Effector memory CD8-positive, alpha-beta T cell (primary cell): ENCODE measurements around the gene ITK.

ENCODE experiments used
- ATAC-seq: fragments of 150-1000 bp; cut with Tn5 transposase; replicated peaks from 2 replicates; pipeline ENCODE4 v1.10.0; 2021; ENCODE audit warnings: mild to moderate bottlenecking, moderate library complexity
- DNase-seq, 3 experiments: peaks; one replicate each; pipeline ENCODE4 v3.0.0; 2021
- H3K27ac Mint-ChIP-seq, 2 donors: one replicate each; pipeline ENCODE4 v1.8.0; 2022; ENCODE audit warnings: mild to moderate bottlenecking in 2 of 2, mixed read lengths in 2 of 2, moderate library complexity in 2 of 2
- H3K27me3 Mint-ChIP-seq, 2 donors: one replicate each; pipeline ENCODE4 v1.8.0; 2022; ENCODE audit warnings: mixed read lengths in 2 of 2
- H3K36me3 Mint-ChIP-seq: one replicate; pipeline ENCODE4 v1.8.0; 2022; ENCODE audit warnings: mild to moderate bottlenecking, moderate library complexity, mixed read lengths; ENCODE audit not compliant: insufficient read depth
- H3K4me1 Mint-ChIP-seq, 2 donors: one replicate each; pipeline ENCODE4 v1.8.0; 2022; ENCODE audit warnings: low read depth in 2 of 2, mixed read lengths in 2 of 2
- H3K4me3 Mint-ChIP-seq, 2 donors: one replicate each; pipeline ENCODE4 v1.8.0; 2022; ENCODE audit warnings: mild to moderate bottlenecking in 2 of 2, mixed read lengths in 2 of 2, moderate library complexity in 2 of 2
- H3K9me3 Mint-ChIP-seq, 2 donors: one replicate each; pipeline ENCODE4 v1.8.0; 2022; ENCODE audit warnings: mixed read lengths in 2 of 2

The ITK gene

DNA sequence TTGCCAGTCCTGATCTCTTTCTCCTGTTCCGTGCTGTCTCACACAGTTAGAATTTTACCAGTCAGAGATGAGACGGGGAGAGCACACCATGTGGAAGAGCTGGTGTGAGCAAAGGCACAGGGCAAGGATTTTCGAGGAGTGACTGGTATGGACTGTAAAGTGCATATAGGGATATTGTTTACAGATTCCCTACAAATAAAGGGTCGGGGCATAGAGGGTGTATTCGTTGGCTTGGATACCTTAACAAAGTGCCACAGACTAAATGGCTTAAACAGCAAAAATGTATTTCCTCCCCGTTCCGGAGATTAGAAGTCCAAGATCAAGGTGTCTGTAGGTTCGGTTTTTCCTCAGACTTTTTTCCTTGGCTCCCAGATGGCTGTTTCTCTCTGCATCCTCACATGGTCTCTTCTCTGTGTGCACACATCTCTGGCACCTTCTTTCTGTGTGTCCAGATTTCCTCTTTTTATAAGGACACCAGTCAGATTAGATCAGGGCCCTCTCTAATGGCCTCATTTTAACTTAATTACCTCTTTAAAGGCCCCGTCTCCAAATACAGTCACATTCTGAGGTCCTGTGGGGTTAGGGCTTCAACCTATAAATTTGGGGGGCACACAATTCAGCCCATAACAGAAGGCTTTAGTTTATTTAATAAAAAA is 108.7 kb downstream of the ITK start:
- no peak for ATAC-seq
- Mint-ChIP-seq H3K9me3 (no peaks in the 10 kb centered on the region), H3K27me3 (no peaks in the 10 kb centered on the region), H3K4me1 (peaks cover 18 to 54% of the 10 kb centered on the region in 2 donors), H3K27ac (peak overlapping the region; percentile 86 to 88), H3K36me3 (peaks cover 67% of the 10 kb centered on the region), H3K4me3 (no peak overlapping the region)
- DNase-seq: no peak

DNA sequence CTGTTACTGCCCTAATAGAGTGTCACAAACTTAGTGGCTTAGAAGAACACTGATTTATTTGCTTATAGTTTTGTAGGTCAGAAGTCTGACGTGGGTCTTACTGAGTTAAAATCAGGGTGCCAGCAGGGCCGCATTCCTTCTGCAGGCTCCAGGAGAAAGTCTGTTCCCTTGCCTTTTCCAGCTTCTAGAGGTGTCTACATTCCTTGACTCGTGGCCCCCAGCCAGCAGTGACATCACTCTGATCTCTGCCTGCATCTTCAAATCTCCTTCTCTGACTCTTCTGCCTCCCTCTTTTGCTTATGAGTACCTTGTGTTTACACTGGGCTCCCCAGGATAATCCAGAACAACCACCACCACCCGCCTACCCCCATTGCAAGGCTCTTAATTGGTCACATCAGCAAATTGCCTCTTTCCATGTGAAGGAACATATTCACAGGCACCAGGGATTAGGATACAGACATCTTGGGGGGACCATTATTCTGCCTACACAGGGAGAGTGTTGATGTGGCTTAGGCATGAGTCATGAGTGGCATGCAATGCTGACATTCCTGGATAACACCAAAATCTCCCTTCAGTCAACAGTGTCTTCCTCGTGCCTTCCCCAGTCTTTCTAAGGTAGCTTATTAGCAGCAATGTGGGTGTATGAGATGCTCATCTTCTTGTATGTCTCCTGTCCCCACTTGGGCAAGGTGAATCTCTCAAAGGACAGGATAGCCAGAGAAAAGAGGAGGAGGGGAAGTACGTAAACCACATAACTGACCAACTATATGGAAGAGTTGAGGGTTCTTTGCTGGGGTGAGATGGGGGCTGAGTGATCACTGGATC is 109.7 kb downstream of the ITK start:
- peaks cover 71% of the 10 kb centered on the region for H3K36me3 Mint-ChIP-seq
- H3K4me1 Mint-ChIP-seq: peaks cover 19 to 54% of the 10 kb centered on the region in 2 donors
- ATAC-seq (no peak), DNase-seq (no peak)
- no peaks in the 10 kb centered on the region for H3K9me3 Mint-ChIP-seq
- peak overlapping the region; percentile 86 to 88 for H3K27ac Mint-ChIP-seq
- no peak overlapping the region for H3K4me3 Mint-ChIP-seq
- no peaks in the 10 kb centered on the region for H3K27me3 Mint-ChIP-seq

DNA sequence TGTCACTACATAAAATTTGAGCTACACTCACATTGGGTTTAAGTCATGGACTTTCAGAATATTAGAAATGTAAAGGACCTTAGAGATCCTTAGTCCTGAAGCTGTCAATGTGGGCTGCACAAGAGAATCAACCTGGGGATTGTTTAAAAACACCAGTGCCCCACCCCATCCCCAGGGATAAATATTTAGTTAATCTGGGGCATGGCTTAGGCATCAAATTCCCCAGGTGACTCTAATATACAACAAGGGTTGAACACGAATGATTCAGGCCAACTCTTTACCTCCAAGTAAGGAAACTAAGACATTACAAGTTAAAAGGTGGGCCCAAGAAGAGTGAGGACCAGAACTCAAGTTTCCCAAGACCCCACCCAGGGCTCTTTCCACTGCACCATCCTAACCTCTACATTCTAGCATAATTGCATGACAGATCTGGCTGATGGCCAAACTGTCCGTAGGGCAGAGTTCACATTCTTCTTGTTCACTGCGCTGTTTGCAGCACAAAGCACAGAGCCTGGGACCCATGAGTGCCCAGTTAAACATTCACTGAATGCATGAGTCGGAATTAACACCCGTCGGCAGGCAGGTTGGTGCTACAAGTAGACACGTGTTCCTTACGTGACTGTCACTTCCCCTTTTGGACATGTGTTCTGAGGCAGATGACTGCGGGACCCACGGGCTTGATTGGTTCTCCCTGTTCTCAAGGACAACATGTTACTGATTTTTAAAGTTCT is 110.5 kb downstream of the ITK start:
- peak overlapping the region; percentile 86 to 88 for H3K27ac Mint-ChIP-seq
- DNase-seq (no peak), ATAC-seq (peak; percentile 60)
- peaks cover 25 to 61% of the 10 kb centered on the region in 2 donors for H3K4me1 Mint-ChIP-seq
- no peaks in the 10 kb centered on the region for H3K27me3 Mint-ChIP-seq
- H3K9me3 Mint-ChIP-seq: no peaks in the 10 kb centered on the region
- peaks cover 73% of the 10 kb centered on the region for H3K36me3 Mint-ChIP-seq
- no peak overlapping the region for H3K4me3 Mint-ChIP-seq

DNA sequence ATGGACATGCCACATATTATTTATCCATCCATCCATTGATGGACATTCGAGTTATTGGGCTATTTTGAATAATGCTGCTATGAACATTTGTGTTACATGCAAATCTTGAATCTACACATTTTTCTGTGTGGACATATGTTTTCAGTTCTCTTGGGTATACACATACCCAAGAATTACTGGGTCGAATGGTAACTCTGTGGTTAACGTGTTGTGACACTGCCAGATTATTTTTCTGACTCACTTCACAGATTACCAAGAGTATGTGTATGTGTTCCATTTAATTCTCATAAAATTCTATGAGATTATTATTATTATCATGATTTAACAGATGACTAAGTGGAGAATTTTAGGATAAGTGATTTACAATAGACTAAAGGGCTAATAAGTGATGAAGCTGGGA is 112.0 kb downstream of the ITK start:
- ATAC-seq: peak; percentile 76
- H3K27ac Mint-ChIP-seq: peak overlapping the region; percentile 87 to 88
- H3K36me3 Mint-ChIP-seq: peaks cover 76% of the 10 kb centered on the region

DNA sequence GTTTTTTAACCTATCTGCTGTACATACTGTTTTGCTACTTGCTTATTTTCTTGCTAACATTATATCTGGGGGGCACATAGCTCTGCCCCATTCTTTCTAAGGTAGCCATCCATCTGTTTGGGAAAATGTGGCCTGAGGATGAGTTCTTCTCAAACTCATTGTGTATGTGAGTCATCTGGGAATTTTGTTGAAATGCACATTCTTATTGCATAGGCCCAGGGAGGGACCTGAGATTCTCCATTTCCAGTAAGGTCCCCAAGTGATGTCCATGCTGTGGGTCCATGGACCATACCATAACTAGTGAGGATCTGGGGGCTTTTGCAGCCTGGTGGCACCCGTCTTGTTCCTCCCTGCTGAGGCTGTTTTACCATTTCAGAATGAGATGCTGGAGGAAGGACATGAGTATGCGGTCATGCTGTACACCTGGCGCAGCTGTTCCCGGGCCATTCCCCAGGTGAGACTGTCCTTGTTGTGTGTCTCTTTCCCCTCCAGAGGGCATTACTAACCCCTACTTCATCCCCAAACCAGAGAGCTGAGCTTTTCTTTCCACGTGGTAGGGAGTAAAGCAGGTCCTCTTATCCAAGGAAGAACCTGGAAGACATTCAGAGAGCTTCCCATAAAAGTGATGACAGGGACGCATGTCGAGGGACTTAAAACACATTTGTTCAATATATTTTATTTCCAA is 113.9 kb downstream of the ITK start:
- no peak overlapping the region for H3K4me3 Mint-ChIP-seq
- no peaks in the 10 kb centered on the region for H3K27me3 Mint-ChIP-seq
- peaks cover 73% of the 10 kb centered on the region for H3K36me3 Mint-ChIP-seq
- no peak for ATAC-seq
- peaks cover 28 to 53% of the 10 kb centered on the region in 2 donors for H3K4me1 Mint-ChIP-seq
- peak overlapping the region; percentile 87 to 95 for H3K27ac Mint-ChIP-seq
- no peaks in the 10 kb centered on the region for H3K9me3 Mint-ChIP-seq
- DNase-seq: no peak

More for the DNA sequence above, 112.0 kb downstream of the ITK start:
- Mint-ChIP-seq H3K4me3 (peak overlapping the region in 1 of 2 donors; percentile 37), H3K27me3 (no peaks in the 10 kb centered on the region), H3K9me3 (no peaks in the 10 kb centered on the region), H3K4me1 (peaks cover 29 to 67% of the 10 kb centered on the region in 2 donors)
- DNase-seq: no peak

DNA sequence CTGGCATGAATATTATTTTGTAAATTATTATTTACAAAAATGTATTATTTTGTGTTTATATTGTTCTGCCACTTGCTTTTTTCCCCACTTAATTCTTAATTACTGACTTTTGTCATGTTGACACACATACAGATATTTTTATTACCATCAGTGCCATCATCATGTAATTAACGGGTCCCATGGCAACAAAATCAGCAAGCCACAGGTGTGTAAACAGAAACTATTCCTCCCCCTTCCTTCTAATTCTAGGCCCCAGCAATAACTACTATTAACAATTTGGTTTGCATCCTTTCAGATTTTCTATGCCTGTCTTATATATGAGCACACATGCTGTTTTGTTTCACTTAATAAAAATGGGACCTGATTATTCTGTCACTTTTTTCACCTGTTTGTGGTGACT is 114.6 kb downstream of the ITK start:
- Mint-ChIP-seq H3K4me3 (no peak overlapping the region), H3K9me3 (no peaks in the 10 kb centered on the region), H3K27me3 (no peaks in the 10 kb centered on the region), H3K27ac (peak overlapping the region; percentile 87 to 95), H3K36me3 (peaks cover 76% of the 10 kb centered on the region), H3K4me1 (peaks cover 22 to 50% of the 10 kb centered on the region in 2 donors)
- ATAC-seq: peak; percentile 59
- DNase-seq: no peak

DNA sequence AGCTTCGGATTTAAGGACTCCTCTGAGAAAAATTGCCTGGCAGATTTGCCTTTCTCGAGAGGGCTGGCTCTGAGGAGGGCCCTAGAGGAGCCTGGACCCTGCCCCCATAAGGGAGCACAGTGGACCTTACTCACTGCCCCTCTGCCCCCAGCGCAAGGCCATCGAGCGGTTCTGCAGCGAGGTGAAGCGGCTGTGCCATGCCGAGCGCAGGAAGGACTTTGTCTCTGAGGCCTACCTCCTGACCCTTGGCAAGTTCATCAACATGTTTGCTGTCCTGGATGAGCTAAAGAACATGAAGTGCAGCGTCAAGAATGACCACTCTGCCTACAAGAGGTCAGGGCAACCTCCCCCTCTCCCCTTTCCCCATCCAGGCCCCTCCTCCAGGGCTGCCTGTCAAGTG is 119.9 kb downstream of the ITK start:
- Mint-ChIP-seq H3K4me1 (peaks cover 24 to 32% of the 10 kb centered on the region in 2 donors), H3K9me3 (no peaks in the 10 kb centered on the region), H3K27ac (peak overlapping the region; percentile 9 to 79), H3K36me3 (peaks cover 69% of the 10 kb centered on the region), H3K4me3 (no peak overlapping the region), H3K27me3 (no peaks in the 10 kb centered on the region)
- ATAC-seq (no peak), DNase-seq (no peak)

DNA sequence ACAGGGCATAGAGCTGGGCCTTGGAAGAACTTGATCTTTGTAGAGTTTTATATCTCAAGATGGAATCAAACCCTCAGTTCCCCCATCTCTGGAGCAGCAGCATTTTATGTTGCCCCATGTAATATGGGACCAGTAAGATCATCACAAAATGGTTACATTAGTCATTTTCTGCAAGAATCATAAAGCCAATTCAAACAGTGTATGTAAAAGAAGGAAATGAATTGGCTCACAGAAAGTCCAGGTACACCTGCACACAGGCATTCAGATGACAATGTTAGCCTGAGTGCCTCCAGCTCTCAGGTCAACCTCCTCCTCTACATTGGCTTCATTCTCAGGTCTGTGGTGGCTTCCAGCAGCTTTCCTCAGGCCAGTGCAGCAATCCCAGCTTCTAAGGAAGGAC is 120.4 kb downstream of the ITK start:
- ATAC-seq (no peak), DNase-seq (no peak)
- Mint-ChIP-seq H3K27me3 (no peaks in the 10 kb centered on the region), H3K4me3 (no peak overlapping the region), H3K4me1 (peaks cover 25 to 32% of the 10 kb centered on the region in 2 donors), H3K27ac (peak overlapping the region; percentile 9 to 79), H3K36me3 (peaks cover 66% of the 10 kb centered on the region), H3K9me3 (no peaks in the 10 kb centered on the region)

DNA sequence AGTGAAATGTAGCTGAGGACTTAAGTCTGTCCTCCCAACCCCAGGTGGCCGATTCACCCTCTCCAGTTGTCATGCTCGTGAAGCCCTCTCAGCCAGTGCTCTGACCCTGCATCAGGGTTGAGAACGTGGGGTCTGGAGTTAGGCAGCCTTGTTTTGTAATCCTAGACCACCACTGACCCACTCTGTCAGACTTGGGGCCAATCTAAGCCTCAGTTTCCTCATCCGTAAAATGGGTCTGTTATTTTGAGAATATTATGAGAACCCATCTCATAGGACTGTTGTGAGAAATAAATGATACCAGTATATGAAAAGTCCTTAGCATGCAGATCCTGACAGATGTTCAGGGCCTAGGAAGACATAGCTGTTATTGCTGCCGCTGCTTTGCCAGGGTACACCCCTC is 122.4 kb downstream of the ITK start:
- Mint-ChIP-seq H3K36me3 (peaks cover 67% of the 10 kb centered on the region), H3K27me3 (no peaks in the 10 kb centered on the region), H3K4me3 (no peak overlapping the region), H3K4me1 (peaks cover 35 to 45% of the 10 kb centered on the region in 2 donors), H3K27ac (peak overlapping the region; percentile 9 to 91), H3K9me3 (no peaks in the 10 kb centered on the region)
- ATAC-seq (no peak), DNase-seq (no peak)

DNA sequence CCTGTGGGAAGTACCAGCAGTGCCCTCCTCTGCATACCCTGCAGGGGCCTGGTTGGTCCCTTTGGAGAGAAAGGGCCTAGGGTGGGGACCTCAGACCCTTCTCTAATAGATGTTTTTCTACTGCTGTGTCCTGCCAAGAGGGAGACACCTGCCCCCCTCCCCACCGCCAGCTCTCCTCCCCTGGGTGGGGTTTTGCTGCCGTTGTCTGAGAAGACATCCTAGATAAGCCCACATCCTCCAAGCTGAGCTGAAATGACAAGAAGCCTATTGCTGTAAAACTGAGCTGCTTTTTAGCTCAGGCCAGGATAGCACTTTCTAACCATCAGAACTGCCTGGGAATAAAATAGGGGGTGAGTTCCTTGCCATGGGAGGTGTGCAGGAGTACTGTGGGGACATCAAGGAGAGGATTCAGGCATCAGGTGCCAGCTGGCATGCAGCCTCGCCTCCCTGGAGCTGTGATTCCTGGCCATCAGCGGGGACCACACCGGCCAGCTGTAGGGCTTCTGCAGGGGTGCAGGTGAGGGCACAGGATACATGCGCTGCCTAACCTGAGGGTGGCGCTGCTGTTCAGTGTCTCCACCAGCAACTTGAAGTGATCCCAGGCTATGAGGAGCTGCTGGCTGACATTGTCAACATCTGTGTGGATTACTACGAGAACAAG is 123.2 kb downstream of the ITK start:
- H3K4me1 Mint-ChIP-seq: peaks cover 38 to 49% of the 10 kb centered on the region in 2 donors
- no peaks in the 10 kb centered on the region for H3K27me3 Mint-ChIP-seq
- H3K4me3 Mint-ChIP-seq: peak overlapping the region; percentile 19 to 47
- H3K36me3 Mint-ChIP-seq: peaks cover 59% of the 10 kb centered on the region
- H3K27ac Mint-ChIP-seq: peak overlapping the region; percentile 9 to 91
- H3K9me3 Mint-ChIP-seq: no peaks in the 10 kb centered on the region
- ATAC-seq (peak; percentile 60), DNase-seq (peak; percentile 15 to 30 (median 21))
